ENCODE measurements around the gene PRKCA. TPM values are rescaled to one million over a fixed set of nuclear protein-coding genes. Genes with fewer than 3 reads are reported as not detected.

The PRKCA gene
- total RNA-seq, 1 experiment from 2014 or later, result 29.6 TPM

DNA sequence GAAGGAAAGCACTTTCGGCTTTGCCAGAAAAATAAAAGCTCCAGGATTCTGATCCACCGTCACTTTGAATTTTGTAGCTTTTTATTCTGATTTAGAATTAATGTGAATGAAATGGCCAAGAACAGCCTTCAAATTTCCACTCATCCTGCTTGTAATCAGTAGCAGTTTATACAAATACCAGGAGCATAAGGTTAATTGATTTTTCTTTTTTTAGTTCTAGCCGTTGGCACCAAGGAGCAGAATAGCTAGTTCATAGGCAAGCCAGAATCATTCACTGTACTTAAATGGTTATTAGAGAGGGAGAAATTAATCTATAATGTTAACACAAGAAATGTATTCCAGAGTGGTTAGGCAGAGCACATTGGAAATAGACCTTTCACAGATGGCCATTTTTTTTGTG lies 491.4 kb downstream of the PRKCA start:
- TF ChIP-seq, protein P1, sequence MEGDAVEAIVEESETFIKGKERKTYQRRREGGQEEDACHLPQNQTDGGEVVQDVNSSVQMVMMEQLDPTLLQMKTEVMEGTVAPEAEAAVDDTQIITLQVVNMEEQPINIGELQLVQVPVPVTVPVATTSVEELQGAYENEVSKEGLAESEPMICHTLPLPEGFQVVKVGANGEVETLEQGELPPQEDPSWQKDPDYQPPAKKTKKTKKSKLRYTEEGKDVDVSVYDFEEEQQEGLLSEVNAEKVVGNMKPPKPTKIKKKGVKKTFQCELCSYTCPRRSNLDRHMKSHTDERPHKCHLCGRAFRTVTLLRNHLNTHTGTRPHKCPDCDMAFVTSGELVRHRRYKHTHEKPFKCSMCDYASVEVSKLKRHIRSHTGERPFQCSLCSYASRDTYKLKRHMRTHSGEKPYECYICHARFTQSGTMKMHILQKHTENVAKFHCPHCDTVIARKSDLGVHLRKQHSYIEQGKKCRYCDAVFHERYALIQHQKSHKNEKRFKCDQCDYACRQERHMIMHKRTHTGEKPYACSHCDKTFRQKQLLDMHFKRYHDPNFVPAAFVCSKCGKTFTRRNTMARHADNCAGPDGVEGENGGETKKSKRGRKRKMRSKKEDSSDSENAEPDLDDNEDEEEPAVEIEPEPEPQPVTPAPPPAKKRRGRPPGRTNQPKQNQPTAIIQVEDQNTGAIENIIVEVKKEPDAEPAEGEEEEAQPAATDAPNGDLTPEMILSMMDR (IDR thresholded peaks at IDR 0.05; ENCODE audit: insufficient read depth in 1 of 2, low read depth in 1 of 2, low read length in 1 of 2, severe bottlenecking in 1 of 2, unreplicated experiment in 1 of 2), result no peak
- H3K9me3 Mint-ChIP-seq (ENCODE audit: unreplicated experiment), result peaks cover 5% of the 10 kb centered on the region
- intact Hi-C loops (cut with micrococcal nuclease; ENCODE audit: unreplicated experiment), result no loop called here
- DNase-seq, result no peak
- CTCF ChIA-PET, result no interaction called here
- no peak overlapping the region for H3K4me3 Mint-ChIP-seq (ENCODE audit: unreplicated experiment)
- no peaks in the 10 kb centered on the region for H3K27me3 Mint-ChIP-seq (ENCODE audit: insufficient read depth, unreplicated experiment)
- no peaks in the 10 kb centered on the region for H3K36me3 ChIP-seq (ENCODE audit: control insufficient read depth, insufficient read depth, low read length)
- H3K4me3 ChIP-seq (ENCODE audit: low read depth, low read length), result no peak overlapping the region
- POLR2A ChIA-PET, result no interaction called here
- no peaks in the 10 kb centered on the region for H3K4me1 Mint-ChIP-seq (ENCODE audit: low read depth, unreplicated experiment)
- no TSS peak for BruUV-seq (replicated peaks)
- no peaks in the 10 kb centered on the region for H3K27me3 ChIP-seq (replicated peaks; ENCODE audit: control insufficient read depth, insufficient read depth, low read length)
- H3K27ac Mint-ChIP-seq (ENCODE audit: unreplicated experiment), result no peak overlapping the region
- H3K4me1 ChIP-seq, result no peaks in the 10 kb centered on the region
- H3K9me3 ChIP-seq, result no peaks in the 10 kb centered on the region
- H3K36me3 Mint-ChIP-seq (ENCODE audit: insufficient read depth, unreplicated experiment), result peaks cover 20% of the 10 kb centered on the region

DNA sequence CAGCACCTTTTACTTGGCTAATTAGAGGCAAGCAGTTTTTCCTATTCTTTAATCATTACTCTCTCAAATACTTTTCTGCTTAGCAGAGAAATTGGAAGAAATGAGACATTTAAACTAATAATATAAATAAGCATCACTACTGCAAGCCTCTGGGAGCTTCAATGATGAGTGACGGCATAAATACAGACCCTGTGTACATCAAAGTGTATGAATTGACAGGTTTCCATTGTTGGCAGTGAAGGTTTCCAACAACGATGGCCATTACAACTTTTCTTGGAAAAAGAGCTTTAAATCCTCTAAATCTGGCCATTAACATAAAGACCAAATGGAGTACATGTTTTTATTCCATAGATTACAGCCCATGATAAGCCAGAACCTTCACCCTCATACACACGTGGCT lies 493.1 kb downstream of the PRKCA start:
- no peaks in the 10 kb centered on the region for H3K4me1 ChIP-seq
- Mint-ChIP-seq H3K36me3 (ENCODE audit: insufficient read depth, unreplicated experiment) (peaks cover 26% of the 10 kb centered on the region), H3K4me3 (ENCODE audit: unreplicated experiment) (no peak overlapping the region), H3K4me1 (ENCODE audit: low read depth, unreplicated experiment) (no peaks in the 10 kb centered on the region), H3K9me3 (ENCODE audit: unreplicated experiment) (peaks cover 5% of the 10 kb centered on the region), H3K27me3 (ENCODE audit: insufficient read depth, unreplicated experiment) (no peaks in the 10 kb centered on the region), H3K27ac (ENCODE audit: unreplicated experiment) (no peak overlapping the region)
- H3K9me3 ChIP-seq, result no peaks in the 10 kb centered on the region
- no peaks in the 10 kb centered on the region for H3K27me3 ChIP-seq (replicated peaks; ENCODE audit: control insufficient read depth, insufficient read depth, low read length)
- intact Hi-C loops (cut with micrococcal nuclease; ENCODE audit: unreplicated experiment), result no loop called here
- DNase-seq, result no peak
- TF ChIP-seq, protein P1 (IDR thresholded peaks at IDR 0.05; ENCODE audit: insufficient read depth in 1 of 2, low read depth in 1 of 2, low read length in 1 of 2, severe bottlenecking in 1 of 2, unreplicated experiment in 1 of 2), result no peak
- no TSS peak for BruUV-seq (replicated peaks)
- no peaks in the 10 kb centered on the region for H3K36me3 ChIP-seq (ENCODE audit: control insufficient read depth, insufficient read depth, low read length)
- CTCF ChIA-PET, result no interaction called here
- no peak overlapping the region for H3K4me3 ChIP-seq (ENCODE audit: low read depth, low read length)
- POLR2A ChIA-PET, result no interaction called here

DNA sequence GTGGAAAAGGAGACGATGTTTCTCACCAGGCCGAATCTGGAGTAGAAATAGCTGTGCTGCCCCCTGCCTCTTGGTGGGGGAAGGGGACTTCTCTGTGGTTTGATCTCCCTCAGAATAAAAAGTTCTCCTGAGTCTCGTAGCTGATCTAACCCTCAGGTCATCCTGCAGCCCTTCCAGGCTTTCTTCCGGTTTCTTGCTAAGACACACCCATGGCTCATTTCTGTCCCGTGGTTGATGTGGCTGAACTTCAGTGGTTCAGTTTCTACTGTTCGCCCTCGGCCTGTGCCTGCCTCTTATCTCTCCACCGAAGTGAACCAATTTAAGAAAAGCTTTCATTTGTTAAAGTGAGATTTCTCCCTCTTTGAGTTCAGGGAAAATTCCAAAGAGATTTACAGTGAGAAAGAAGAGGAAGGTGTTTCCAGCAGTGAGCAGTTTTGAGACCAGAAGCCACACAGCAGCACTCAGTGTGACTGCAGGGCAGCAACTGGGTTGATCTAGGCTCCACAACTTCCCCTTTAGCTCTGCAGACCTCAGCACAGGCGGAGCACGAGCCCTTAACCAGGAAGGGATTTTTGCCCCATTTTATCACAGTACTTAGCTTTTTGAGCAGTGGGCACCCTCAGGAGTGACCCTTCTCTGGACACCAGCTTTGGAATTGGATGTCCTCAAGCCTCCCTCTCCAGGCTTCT lies 497.6 kb downstream of the PRKCA start:
- Mint-ChIP-seq H3K36me3 (ENCODE audit: insufficient read depth, unreplicated experiment) (peaks cover 26% of the 10 kb centered on the region), H3K4me3 (ENCODE audit: unreplicated experiment) (no peak overlapping the region), H3K4me1 (ENCODE audit: low read depth, unreplicated experiment) (no peaks in the 10 kb centered on the region), H3K27ac (ENCODE audit: unreplicated experiment) (no peak overlapping the region), H3K9me3 (ENCODE audit: unreplicated experiment) (peaks cover 5% of the 10 kb centered on the region), H3K27me3 (ENCODE audit: insufficient read depth, unreplicated experiment) (no peaks in the 10 kb centered on the region)
- Histone ChIP-seq H3K27me3 (replicated peaks; ENCODE audit: control insufficient read depth, insufficient read depth, low read length) (no peaks in the 10 kb centered on the region; the same call in 1 of the 2 replicates), H3K9me3 (no peaks in the 10 kb centered on the region), H3K4me3 (ENCODE audit: low read depth, low read length) (no peak overlapping the region), H3K4me1 (no peaks in the 10 kb centered on the region), H3K36me3 (ENCODE audit: control insufficient read depth, insufficient read depth, low read length) (no peaks in the 10 kb centered on the region)
- POLR2A ChIA-PET, result no interaction called here
- intact Hi-C loops (cut with micrococcal nuclease; ENCODE audit: unreplicated experiment), result no loop called here
- BruUV-seq (replicated peaks), result no TSS peak
- no peak for DNase-seq
- CTCF ChIA-PET, result interaction anchor here (0.8 kb wide), 1 partner anchor 72 kb away, joined by 3 read pairs; no protein-coding TSS in a partner anchor
- TF ChIP-seq, protein P1 (IDR thresholded peaks at IDR 0.05; ENCODE audit: insufficient read depth in 1 of 2, low read depth in 1 of 2, low read length in 1 of 2, severe bottlenecking in 1 of 2, unreplicated experiment in 1 of 2), result no peak

All from Caco-2 (cell line).